ENCODE measurements around the gene BEND6. TPM values are rescaled to one million over a fixed set of nuclear protein-coding genes. Genes with fewer than 3 reads are reported as not detected.
"Not testable (repeated sequence)": the region's sequence is repeated elsewhere in the genome, so short reads cannot be mapped to it uniquely, and the experiment has no call there.

The BEND6 gene
- polyA plus RNA-seq, 5 donors: 0.73 to 1.8 (median 1.3) TPM

DNA sequence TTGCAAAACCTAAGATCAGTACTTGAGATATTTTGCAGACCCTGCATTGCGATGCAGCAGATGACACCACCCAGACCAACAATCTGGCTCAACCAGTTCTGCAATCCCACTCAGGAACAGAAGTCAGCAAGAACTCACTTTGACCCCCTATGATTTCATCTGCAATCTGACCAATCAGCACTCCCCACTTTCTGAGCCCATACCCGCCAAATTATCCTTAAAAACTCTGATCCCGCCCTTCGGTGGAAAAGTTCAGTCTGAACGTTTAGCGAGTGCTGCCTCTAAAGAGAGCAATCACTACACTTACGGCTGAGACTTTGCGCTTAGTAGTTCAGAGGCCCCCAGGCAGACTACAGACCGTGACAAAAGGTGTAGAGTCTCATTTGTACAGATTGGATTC is 74.3 kb downstream of the BEND6 start:
- no peak for DNase-seq

DNA sequence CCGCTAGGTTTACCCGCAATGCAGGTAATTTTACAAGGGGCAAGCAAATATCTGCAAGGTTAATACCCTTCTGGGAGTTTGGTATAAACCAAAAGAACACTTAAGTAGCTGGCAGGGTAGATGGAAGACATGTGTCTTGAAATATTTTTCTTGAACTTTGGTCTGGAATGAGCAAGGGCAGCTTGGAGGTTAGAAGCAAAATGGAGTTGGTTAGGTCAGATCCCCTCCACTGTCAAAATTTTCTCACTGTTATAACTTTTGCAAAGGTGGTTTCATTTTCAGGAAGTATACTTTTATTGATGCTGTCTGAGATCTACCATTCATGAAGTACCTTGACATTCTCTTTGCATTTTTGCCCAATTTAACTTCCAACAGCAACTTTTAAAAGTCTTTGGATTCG is 78.3 kb downstream of the BEND6 start:
- no peak for DNase-seq

DNA sequence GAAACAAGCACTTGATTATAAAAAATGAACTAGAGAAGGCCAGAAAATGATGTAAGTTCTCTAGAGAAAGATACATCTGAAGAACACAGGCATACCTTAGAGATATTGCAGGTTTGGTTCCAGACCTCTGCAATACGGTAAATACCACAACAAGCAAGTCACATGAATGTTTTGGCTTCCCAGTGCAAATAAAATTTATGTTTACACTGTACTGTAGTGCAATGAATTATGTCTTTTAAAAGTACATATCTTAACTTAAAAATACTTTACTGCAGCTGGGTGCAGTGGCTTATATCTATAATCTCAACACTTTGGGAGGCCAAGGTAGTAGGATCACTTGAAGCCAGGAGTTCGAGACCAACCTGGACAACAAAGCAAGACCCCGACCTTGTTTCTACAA is 80.6 kb downstream of the BEND6 start:
- no peak for DNase-seq

DNA sequence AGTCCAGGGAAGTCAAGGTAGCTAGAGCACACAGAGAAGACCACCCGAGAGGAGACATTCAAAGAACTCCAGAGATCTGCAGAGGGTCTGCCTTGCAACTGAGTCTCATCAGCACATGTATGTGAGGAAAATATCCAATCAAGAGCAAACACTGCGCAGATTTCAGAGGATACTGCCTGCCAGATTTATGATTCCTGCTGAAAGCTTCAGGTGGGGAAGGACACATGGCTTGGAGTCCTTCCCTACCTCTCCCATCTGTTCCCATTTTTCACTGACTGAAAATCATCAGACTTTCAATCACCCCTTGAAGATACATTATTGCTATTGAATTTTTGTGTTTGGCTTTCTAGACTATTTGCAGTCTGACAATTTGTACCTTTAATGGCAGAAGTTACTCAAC is 84.0 kb downstream of the BEND6 start:
- no peak for DNase-seq

DNA sequence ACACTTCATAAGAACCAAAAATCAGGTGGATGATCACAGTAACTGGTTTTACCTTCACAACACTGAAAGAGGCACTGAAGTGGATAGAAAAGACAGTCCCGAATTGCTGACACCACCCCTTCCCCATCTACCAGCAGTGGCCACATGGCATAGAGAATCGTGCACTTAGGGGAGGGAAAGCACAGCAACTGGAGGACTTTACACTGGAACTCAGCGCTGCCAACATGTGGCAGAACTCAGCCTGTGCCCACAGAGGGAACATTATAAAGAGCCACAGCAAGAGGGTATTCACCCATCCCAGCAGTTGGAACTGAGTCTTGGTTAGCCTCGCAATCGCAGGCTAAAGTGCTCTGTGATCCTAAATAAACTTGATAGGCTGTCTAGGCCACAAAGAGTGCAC is 85.1 kb downstream of the BEND6 start:
- no peak for DNase-seq

DNA sequence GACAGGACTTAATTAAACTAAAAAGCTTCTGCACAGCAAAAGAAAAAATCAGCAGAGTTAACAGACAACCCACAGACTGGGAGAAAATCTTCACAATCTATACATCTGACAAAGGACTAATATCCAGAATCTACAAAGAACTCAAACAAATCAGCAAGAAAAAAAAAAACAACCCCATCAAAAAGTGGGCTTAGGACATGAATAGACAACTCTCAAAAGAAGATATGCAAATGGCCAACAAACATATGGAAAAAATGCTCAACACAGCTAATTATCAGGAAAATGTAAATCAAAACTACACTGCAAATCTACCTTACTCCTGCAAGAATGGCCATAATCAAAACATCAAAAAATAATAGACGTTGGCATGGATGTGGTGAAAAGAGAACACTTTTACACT is 89.2 kb downstream of the BEND6 start:
- not testable (repeated sequence) for DNase-seq

DNA sequence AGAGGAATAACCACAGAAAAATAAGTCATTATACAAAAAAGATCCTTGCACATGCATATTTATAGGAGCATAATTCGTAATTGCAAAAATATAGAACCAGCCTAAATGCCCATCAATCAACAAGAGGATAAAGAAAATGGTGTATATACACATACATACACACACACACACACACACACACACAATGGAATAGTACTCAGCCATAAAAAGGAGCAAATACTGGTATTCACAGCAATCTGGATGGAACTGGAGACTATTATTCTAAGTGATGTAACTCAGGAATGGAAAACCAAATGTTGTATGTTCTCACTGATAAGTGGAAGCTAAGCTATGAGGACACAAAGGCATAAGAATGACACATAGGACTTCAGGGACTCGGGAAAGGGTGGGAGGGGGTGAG is 89.7 kb downstream of the BEND6 start:
- DNase-seq: no peak

DNA sequence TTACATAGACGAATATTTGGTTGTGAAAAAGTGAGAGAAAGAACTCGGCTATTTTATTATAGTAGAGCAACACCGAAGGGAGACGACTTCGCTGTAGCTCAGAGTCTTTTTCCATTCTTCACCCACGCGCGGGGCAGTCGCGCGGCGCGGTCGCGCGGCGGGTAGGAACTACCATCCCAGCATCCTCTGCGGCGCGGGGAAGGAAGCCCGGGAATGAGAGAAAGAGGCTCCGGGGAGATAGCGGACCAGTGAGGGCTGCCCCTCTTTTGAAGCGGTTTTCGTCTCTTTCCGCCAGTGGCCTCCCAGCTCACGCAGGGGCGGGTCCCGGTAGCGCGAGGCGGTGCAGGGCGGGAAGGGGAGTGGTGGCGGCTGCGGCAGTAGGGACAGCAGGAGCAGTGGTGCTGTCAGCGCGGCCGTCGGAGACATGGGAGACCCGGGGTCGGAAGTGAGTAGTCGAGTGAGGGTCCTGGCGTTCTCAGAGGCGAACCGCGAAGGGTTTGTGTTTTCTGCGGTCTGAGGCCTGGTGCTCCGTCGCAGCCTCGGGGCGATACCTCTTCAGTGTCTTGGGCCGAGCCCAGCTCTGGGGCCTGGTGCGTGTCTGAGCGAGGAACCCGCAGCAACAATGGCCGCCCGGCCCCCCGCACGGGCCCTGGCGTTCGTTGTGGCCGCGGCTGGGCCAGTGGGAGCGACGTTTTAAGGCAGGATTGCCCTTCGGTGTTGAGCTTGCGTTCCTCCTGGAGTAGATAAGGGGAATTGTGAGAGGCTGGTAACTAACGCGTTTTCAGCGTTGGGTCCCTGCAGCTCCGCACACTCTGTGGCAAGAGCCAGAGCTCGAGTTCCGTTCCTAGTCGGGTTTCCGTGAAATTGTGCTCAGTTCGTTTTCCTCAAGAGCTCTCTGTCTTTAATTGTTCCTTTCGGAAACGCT is 91.7 kb downstream of the BEND6 start, which contains the start of gene KIAA1586:
KIAA1586 (plus strand) TSS at position 362 of the 925 bp plus-strand sequence; CDS start at position 425, 63 bp downstream.
- peak; percentile 87 to 89 for DNase-seq

DNA sequence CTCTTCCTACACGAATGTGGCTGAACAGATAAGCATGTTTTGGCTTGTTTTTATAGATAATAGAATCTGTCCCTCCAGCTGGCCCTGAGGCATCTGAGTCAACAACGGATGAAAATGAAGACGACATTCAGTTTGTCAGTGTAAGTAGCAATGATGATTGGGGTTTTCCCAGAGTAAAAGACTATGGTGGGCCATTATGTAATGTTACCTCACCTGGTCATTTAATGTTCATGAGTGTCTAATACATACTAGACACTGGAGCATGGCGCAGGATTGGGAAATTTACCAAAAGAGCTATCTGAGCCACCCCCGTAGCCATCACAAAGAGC is 92.3 kb downstream of the BEND6 start:
- DNase-seq: not testable (repeated sequence)

DNA sequence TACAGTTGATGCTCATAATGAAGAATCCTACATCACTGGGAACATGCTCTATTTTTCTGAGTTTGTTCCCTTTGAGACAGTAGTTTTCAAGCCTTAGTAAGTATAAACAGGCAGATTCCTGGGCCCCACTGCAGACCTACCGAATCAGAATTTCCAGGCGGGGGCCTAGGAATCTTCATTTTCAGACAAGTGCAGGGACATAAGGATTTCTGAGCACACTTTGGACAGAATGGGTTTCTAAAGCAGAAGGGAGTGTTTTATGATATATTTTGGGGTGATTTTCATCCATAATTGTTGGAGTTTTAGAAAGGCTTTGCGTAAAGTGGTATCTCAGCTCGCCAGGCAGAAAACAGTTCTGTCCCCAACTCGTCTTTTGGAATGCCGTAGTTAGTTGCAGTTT is 93.0 kb downstream of the BEND6 start:
- not testable (repeated sequence) for DNase-seq

DNA sequence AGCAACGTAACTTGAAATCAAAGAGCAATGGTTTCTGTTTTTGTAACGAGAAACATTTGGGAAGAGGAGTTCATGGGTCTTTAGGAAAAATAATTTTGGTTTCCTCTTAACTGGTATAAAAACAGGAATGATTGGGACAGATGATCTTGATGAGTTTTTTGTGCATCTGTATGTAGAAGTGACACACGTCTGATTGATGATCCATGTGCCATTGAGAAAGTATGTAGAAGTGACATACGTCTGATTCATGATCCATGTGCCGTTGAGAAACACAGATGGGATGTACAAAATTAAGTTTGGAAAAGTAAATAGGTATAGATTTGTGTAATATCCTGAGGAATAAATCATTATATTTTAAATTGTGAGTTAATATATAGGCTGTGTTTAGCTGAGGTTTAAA is 93.7 kb downstream of the BEND6 start:
- DNase-seq: no peak

DNA sequence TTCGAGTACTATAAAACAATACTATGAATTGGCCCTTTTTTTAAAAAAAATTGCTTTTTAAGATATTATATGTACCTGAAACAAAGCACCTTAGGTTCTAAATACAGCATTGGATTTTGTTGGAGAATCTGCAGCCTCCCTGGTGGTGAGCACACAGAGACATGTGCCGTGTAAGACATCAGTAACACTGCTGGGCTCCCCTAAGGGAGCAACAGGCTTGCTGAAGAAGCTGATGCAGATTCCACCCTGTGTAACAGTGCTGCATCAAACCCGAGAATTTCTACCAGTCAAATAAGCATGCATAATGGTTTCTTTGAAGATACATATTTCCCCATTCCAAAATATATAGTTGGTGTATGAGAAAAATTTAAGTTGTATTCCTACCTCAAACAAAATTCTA is 108.9 kb downstream of the BEND6 start:
- no peak for DNase-seq

DNA sequence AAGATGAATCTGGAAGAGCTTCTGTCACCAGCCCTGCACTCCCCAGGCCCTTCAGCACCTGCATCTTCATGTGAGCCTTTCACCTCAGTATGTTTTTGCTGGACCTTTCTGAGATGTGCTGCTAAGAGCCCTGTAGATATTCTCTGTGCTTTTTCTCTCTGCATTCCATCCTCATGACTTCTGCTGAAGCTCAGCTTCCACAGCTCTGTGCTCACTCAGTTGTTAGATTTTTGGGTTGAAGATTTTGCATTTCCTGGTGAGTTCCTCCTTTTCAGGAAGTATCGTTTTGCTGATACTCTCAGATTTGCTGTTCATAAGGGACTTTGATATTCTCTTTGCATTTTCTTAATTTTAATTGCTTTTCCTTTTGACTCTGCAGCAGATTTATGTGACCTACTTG is 109.9 kb downstream of the BEND6 start:
- DNase-seq: no peak

DNA sequence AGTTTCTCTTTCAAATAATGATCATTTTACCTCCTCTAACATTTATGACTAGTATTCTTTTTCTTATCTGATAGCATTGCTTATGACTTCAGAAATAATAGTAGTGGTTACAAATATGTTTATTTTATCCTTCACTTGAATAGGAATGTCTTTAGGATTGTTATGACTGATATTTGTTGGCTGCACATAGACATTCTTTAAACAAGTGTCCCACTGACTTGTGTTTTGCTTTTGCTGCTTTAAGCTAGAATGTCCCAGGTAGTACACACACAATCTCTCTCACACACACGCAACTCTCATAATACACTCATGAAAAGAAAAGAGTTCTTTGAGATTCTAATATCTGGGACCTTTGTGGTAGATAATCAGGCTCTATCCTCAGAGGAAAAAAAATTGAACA is 113.2 kb downstream of the BEND6 start:
- DNase-seq: no peak

DNA sequence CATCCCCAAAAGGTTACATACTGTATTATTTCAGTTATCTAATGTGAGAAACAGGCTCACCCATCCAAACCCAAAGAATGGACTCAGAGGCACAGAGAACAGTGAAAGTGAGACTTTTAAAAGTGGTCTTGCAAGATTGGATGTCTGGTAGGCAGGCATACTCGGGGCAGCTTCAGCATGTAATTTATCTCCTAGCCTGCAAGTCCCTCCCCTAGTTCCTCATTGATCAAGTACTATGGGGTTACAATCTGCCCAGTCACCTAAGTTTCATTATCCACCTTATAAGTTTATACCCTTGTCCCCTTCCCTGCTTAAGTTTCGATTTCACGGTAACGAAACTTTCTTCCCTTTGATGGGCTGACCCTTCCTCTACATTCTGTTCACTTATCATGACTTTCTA is 114.3 kb downstream of the BEND6 start:
- no peak for DNase-seq

DNA sequence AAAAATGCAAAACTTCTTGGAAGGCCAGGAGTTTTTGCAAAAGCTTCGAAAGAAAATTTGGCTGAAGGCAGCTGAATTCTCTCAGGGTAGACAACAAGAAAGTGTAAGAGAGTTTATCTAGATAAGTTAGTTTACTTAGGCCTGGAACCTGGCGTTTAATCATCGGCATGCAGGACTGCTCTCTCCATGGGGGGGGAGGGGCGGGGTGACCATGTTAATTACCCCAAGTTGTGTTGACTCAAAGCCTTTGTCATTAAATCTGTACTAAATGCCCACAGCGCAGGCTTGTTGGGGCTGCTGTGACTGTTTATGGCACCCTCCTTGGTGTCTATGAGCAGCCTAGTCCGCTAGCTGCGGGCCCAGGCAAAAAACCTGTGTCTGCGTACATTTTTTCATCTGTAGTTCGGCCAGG is 115.0 kb downstream of the BEND6 start:
- DNase-seq: no peak

DNA sequence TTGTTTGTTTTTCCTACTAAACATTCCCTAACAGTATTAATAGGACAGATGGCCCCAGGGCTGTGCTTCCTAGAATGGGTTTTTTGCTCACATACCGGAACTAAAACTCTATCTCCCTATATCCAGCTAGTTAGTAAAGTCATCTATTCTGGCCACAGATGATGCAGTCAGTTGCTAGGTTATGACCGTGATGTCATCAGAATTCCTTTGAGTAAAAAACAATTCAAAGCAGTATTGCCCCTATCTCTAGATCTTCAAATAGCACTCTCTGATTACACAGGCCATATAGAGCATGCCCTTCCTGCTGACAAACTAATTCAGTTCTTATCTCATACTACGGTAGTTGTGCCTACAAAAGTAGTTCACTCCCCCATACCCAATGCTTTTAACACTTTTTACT is 117.2 kb downstream of the BEND6 start:
- DNase-seq: no peak

DNA sequence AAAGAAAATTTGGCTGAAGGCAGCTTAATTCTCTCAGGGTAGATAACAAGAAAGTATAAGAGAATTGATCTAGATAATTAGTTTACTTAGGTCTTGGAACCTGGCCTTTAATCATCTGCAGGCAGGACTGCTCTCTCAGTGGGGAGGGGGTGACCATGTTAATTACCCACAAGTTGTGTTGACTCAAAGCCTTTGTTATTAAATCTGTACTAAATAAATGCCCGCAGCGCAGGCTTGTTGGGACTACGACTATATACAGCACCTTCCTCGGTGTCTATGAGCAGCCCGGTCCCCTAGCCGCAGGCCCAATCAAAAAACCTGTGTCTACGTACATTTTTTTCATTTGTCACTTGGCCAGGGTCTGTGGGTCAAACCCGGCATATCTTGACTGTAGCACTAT is 119.5 kb downstream of the BEND6 start:
- no peak for DNase-seq

DNA sequence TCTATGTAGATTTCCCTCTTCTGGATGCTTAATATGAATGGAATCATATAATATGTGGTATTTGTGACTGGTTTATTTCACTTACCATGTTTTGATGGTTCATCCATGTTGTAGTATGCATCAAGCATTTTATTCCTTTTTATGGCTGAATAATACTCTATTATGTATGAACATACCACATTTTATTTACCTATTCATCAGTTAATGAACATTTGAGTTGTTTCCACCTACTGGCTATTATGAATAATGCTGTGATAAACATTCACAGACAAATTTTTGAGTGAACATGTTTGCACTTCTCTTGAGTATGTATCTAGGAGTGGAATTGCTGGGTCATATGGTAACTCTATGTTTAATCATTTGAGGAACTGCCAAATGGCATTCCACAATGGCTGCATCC is 120.2 kb downstream of the BEND6 start:
- DNase-seq: no peak

Other genes starting within 250 kb of the BEND6 start
- gene KIAA1586, start 91.6 kb downstream of the BEND6 start, polyA plus RNA-seq (ENCODE audit: insufficient read depth in 1 of 5, insufficient read length in 5 of 5, low replicate concordance in 1 of 5): 10 to 100 TPM; 18.4 to 30.8 (median 24.9) TPM
- gene ZNF451, start 135.1 kb downstream of the BEND6 start, polyA plus RNA-seq (ENCODE audit: insufficient read depth in 1 of 5, insufficient read length in 5 of 5, low replicate concordance in 1 of 5): 10 to 100 TPM; 29.2 to 54.0 (median 43.5) TPM
- 1 to 10 TPM; 6.4 to 9.2 (median 9.0) TPM for gene BAG2, start 217.2 kb downstream of the BEND6 start, polyA plus RNA-seq (ENCODE audit: insufficient read depth in 1 of 5, insufficient read length in 5 of 5, low replicate concordance in 1 of 5)

Data from right lung (tissue), 5 donors.